Measurements from ENCODE around the gene HEPHL1.
"Not testable (repeated sequence)": the region's sequence is repeated elsewhere in the genome, so short reads cannot be mapped to it uniquely, and the experiment has no call there.

The HEPHL1 gene

GRCh38 chr11:94020777-94021481 is at the start of gene HEPHL1:
TSS of gene HEPHL1 (plus strand) at chr11:94021354. CDS start at chr11:94021369, 15 bp downstream.
- no peak for DNase-seq (ENCODE audit: low read depth)

GRCh38 chr11:93972790-93973189 is 48.4 kb upstream of the HEPHL1 start:
- DNase-seq (ENCODE audit: low read depth) = no peak

GRCh38 chr11:93973322-93974051 is 47.7 kb upstream of the HEPHL1 start:
- not testable (repeated sequence) for DNase-seq (ENCODE audit: low read depth)

GRCh38 chr11:93974759-93975158 is 46.4 kb upstream of the HEPHL1 start:
- no peak for DNase-seq (ENCODE audit: low read depth)

GRCh38 chr11:93976577-93977254 is 44.4 kb upstream of the HEPHL1 start:
- not testable (repeated sequence) for DNase-seq (ENCODE audit: low read depth)

GRCh38 chr11:93983542-93984195 is 37.5 kb upstream of the HEPHL1 start:
- DNase-seq (ENCODE audit: low read depth) = no peak

GRCh38 chr11:93984196-93984567 is 37.0 kb upstream of the HEPHL1 start:
- no peak for DNase-seq (ENCODE audit: low read depth)

GRCh38 chr11:93984936-93985335 is 36.2 kb upstream of the HEPHL1 start:
- no peak for DNase-seq (ENCODE audit: low read depth)

- no peak for DNase-seq (ENCODE audit: low read depth)
Measured at GRCh38 chr11:93986716-93987115, 34.4 kb upstream of the HEPHL1 start.

GRCh38 chr11:93988455-93988854 is 32.7 kb upstream of the HEPHL1 start:
- DNase-seq (ENCODE audit: low read depth) = no peak

GRCh38 chr11:93988912-93989311 is 32.2 kb upstream of the HEPHL1 start:
- no peak for DNase-seq (ENCODE audit: low read depth)

- DNase-seq (ENCODE audit: low read depth) = no peak
Measured at GRCh38 chr11:93993747-93994146, 27.4 kb upstream of the HEPHL1 start.

GRCh38 chr11:93997741-93998140 is 23.4 kb upstream of the HEPHL1 start:
- DNase-seq (ENCODE audit: low read depth) = no peak

GRCh38 chr11:94000659-94001058 is 20.5 kb upstream of the HEPHL1 start:
- DNase-seq (ENCODE audit: low read depth) = no peak

GRCh38 chr11:94002226-94002625 is 18.9 kb upstream of the HEPHL1 start:
- DNase-seq (ENCODE audit: low read depth) = no peak

GRCh38 chr11:94007426-94007825 is 13.7 kb upstream of the HEPHL1 start:
- DNase-seq (ENCODE audit: low read depth) = no peak

GRCh38 chr11:94007906-94008305 is 13.2 kb upstream of the HEPHL1 start:
- DNase-seq (ENCODE audit: low read depth) = no peak

GRCh38 chr11:94010136-94010535 is 11.0 kb upstream of the HEPHL1 start:
- DNase-seq (ENCODE audit: low read depth) = no peak

- no peak for DNase-seq (ENCODE audit: low read depth)
Measured at GRCh38 chr11:94011478-94011877, 9.7 kb upstream of the HEPHL1 start.

GRCh38 chr11:94017446-94017845 is 3.7 kb upstream of the HEPHL1 start:
- no peak for DNase-seq (ENCODE audit: low read depth)

- DNase-seq (ENCODE audit: low read depth) = no peak
Measured at GRCh38 chr11:94018721-94019120, 2.4 kb upstream of the HEPHL1 start.

GRCh38 chr11:94023856-94024255 is 2.7 kb downstream of the HEPHL1 start:
- DNase-seq (ENCODE audit: low read depth) = no peak

GRCh38 chr11:94024547-94024946 is 3.4 kb downstream of the HEPHL1 start:
- no peak for DNase-seq (ENCODE audit: low read depth)

Data from T-helper 22 cell (primary cell).